Measurements from ENCODE around the gene PTPN14. TPM values are rescaled to one million over a fixed set of nuclear protein-coding genes. Genes with fewer than 3 reads are reported as not detected.

Gene PTPN14
- total RNA-seq, 2 donors from 2014 or later = 9.8 to 11.8 TPM

- Histone ChIP-seq H3K9me3 (no peaks in the 10 kb centered on the region), H3K4me3 (no peak overlapping the region), H3K9ac (ENCODE audit: low read depth in 2 of 2, low read length in 2 of 2) (no peak overlapping the region), H3K27me3 (no peaks in the 10 kb centered on the region), H3K27ac (no peak overlapping the region), H3K36me3 (no peaks in the 10 kb centered on the region), H3K4me1 (peaks cover 3% of the 10 kb centered on the region)
- TF ChIP-seq CTCF (IDR thresholded peaks at IDR 0.05) = no peak
- DNase-seq = no peak
- intact Hi-C loops (cut with DNase I) = no loop called here
Measured at GRCh38 chr1:214435867-214436266, 115.5 kb downstream of the PTPN14 start.

- intact Hi-C loops (cut with DNase I) = no loop called here
Measured at GRCh38 chr1:214432245-214432644, 119.2 kb downstream of the PTPN14 start.

GRCh38 chr1:214429951-214430770 is 121.2 kb downstream of the PTPN14 start:
- H3K4me1 ChIP-seq = no peaks in the 10 kb centered on the region
- DNase-seq = no peak
- H3K27ac ChIP-seq = no peak overlapping the region
- no peak overlapping the region for H3K4me3 ChIP-seq
- H3K9ac ChIP-seq (ENCODE audit: low read depth in 2 of 2, low read length in 2 of 2) = no peak overlapping the region
- no peak for TF ChIP-seq CTCF (IDR thresholded peaks at IDR 0.05)
- H3K27me3 ChIP-seq = no peaks in the 10 kb centered on the region
- intact Hi-C loops (cut with DNase I) = no loop called here
- no peaks in the 10 kb centered on the region for H3K9me3 ChIP-seq
- no peaks in the 10 kb centered on the region for H3K36me3 ChIP-seq

More at GRCh38 chr1:214432245-214432644, 119.2 kb downstream of the PTPN14 start:
- no peak for TF ChIP-seq CTCF (IDR thresholded peaks at IDR 0.05)
- no peak for DNase-seq
- Histone ChIP-seq H3K36me3 (no peaks in the 10 kb centered on the region), H3K9me3 (no peaks in the 10 kb centered on the region), H3K4me3 (no peak overlapping the region), H3K27me3 (no peaks in the 10 kb centered on the region), H3K27ac (no peak overlapping the region), H3K9ac (ENCODE audit: low read depth in 2 of 2, low read length in 2 of 2) (no peak overlapping the region), H3K4me1 (no peaks in the 10 kb centered on the region)

- intact Hi-C loops (cut with DNase I) = no loop called here
- no peak overlapping the region for H3K9ac ChIP-seq (ENCODE audit: low read depth in 2 of 2, low read length in 2 of 2)
- H3K4me1 ChIP-seq = no peaks in the 10 kb centered on the region
- H3K9me3 ChIP-seq = no peaks in the 10 kb centered on the region
- TF ChIP-seq CTCF (IDR thresholded peaks at IDR 0.05) = no peak
- no peaks in the 10 kb centered on the region for H3K36me3 ChIP-seq
- H3K27me3 ChIP-seq = no peaks in the 10 kb centered on the region
- peak; percentile 18 for DNase-seq
- H3K4me3 ChIP-seq = no peak overlapping the region
- H3K27ac ChIP-seq = no peak overlapping the region
Measured at GRCh38 chr1:214427871-214428277, 123.5 kb downstream of the PTPN14 start.

GRCh38 chr1:214426426-214426812 is 125.0 kb downstream of the PTPN14 start:
- Histone ChIP-seq H3K4me3 (no peak overlapping the region), H3K9ac (ENCODE audit: low read depth in 2 of 2, low read length in 2 of 2) (no peak overlapping the region), H3K9me3 (no peaks in the 10 kb centered on the region), H3K27me3 (no peaks in the 10 kb centered on the region), H3K36me3 (no peaks in the 10 kb centered on the region), H3K27ac (no peak overlapping the region), H3K4me1 (no peaks in the 10 kb centered on the region)
- no peak for DNase-seq
- intact Hi-C loops (cut with DNase I) = no loop called here
- no peak for TF ChIP-seq CTCF (IDR thresholded peaks at IDR 0.05)
